B cell (primary cell): ENCODE measurements around the gene TRPM8.

Experiments used
- CTCF ChIP-seq: fragments of 200-600 bp; IDR thresholded peaks from one replicate; pipeline ENCODE4 v1.8.0; 2022; ENCODE audit warnings: antibody characterized with exemption, mild to moderate bottlenecking
- EZH2 ChIP-seq: IDR thresholded peaks from 2 replicates; pipeline ENCODE4 v1.6.1; 2012; ENCODE audit warnings: borderline replicate concordance, low read depth, mild to moderate bottlenecking, moderate library complexity, low read length; ENCODE audit not compliant: insufficient read depth, poor library complexity, severe bottlenecking

DNA sequence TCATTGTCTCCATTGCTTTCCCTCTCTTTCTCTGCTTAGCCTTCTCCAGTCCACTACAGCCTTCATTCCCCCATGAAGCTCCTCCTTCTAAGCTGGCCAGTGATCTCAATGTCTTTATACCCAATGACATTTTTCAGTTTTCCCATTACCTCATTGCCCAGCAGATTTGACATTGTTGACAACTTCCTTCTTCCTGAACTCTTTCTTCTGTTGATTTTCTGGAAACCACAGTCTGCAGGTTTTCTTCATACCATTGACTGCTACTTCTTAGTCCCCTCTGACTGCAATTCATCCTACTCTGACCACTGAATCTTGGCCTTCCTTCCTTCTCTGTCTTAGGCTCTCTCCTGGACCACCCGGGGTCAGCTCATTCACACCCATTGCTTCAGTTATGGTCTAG is 110.5 kb downstream of the TRPM8 start:
- TF ChIP-seq CTCF (no peak), EZH2 (no peak)
